Thyroid gland (tissue), 4 donors: ENCODE measurements around the gene SMTN.

Source experiments
- POLR2A ChIP-seq, 2 donors: fragments of 450-650 bp; IDR thresholded peaks; one replicate each; pipeline ENCODE4 v1.6.1; 2017; ENCODE audit warnings: antibody characterized with exemption in 2 of 2, mild to moderate bottlenecking in 2 of 2, moderate library complexity in 1 of 2
- TF ChIP-seq, protein P1 (sequence below), 6 experiments: fragments of 200-600 bp in 3 of 6; fragments of 450-650 bp in 3 of 6; sonication (generic) in 3 of 6; IDR thresholded peaks; one replicate each; pipeline ENCODE4 v1.5.1; 2016 to 2019; ENCODE audit warnings: antibody characterized with exemption in 6 of 6, mild to moderate bottlenecking in 2 of 6, inconsistent platforms in 1 of 6, moderate library complexity in 1 of 6

- TF ChIP-seq, protein P1, sequence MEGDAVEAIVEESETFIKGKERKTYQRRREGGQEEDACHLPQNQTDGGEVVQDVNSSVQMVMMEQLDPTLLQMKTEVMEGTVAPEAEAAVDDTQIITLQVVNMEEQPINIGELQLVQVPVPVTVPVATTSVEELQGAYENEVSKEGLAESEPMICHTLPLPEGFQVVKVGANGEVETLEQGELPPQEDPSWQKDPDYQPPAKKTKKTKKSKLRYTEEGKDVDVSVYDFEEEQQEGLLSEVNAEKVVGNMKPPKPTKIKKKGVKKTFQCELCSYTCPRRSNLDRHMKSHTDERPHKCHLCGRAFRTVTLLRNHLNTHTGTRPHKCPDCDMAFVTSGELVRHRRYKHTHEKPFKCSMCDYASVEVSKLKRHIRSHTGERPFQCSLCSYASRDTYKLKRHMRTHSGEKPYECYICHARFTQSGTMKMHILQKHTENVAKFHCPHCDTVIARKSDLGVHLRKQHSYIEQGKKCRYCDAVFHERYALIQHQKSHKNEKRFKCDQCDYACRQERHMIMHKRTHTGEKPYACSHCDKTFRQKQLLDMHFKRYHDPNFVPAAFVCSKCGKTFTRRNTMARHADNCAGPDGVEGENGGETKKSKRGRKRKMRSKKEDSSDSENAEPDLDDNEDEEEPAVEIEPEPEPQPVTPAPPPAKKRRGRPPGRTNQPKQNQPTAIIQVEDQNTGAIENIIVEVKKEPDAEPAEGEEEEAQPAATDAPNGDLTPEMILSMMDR (IDR thresholded peaks at IDR 0.05), result no peak
- no peak for TF ChIP-seq POLR2A (IDR thresholded peaks at IDR 0.05)
Observed at GRCh38 chr22:31087744-31088215, 6.7 kb downstream of the SMTN start.
